ENCODE data around the gene LPAR6. TPM values are rescaled to one million over a fixed set of nuclear protein-coding genes. Genes with fewer than 3 reads are reported as not detected.
"Not testable (repeated sequence)": the region's sequence is repeated elsewhere in the genome, so short reads cannot be mapped to it uniquely, and the experiment has no call there.

LPAR6 gene
- total RNA-seq, 1 experiment from 2014 or later = not detected

DNA sequence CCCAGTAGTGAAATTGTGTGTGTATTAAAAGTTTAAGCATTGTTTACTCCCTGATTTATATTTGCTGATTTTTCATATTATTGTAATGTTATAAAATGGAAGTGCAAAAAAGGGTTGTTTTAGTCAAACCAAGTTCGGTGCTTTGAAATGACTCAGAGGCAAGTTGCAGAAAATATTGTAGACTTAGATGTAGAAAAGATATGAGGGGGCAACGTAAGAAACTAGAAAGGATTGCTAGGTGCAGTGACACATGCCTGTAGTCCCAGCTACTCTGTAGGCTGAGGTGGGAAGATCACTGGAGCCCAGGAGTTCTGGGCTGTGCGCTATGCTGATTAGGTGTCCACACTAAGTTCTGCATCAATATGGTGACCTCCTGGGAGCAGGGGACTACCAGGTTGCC lies 16.1 kb upstream of the LPAR6 start:
- Histone ChIP-seq H3K4me2 (ENCODE audit: low read depth, low read length, poor library complexity, severe bottlenecking) (no peak overlapping the region), H3K79me2 (ENCODE audit: low read length) (peaks cover 22% of the 10 kb centered on the region), H3K36me3 (ENCODE audit: insufficient read depth, low read length) (peaks cover 8% of the 10 kb centered on the region; the same call in 1 of the 2 replicates), H3K9ac (ENCODE audit: low read length) (no peak overlapping the region), H3K27ac (ENCODE audit: low read length) (no peak overlapping the region), H3K9me2 (replicated peaks; ENCODE audit: insufficient read depth, low read length) (no peaks in the 10 kb centered on the region), H3K4me3 (ENCODE audit: low read length) (no peak overlapping the region), H3K4me1 (ENCODE audit: low read length) (peaks cover 21% of the 10 kb centered on the region), H3K9me3 (ENCODE audit: low read length) (no peaks in the 10 kb centered on the region), H4K20me1 (ENCODE audit: insufficient read depth, low read depth, low read length) (no peaks in the 10 kb centered on the region), H3K27me3 (ENCODE audit: low read length) (no peaks in the 10 kb centered on the region), H2AFZ (ENCODE audit: low read length) (no peak overlapping the region)
- DNase-seq = no peak

GRCh38 chr13:48426755-48427298 lies 13.9 kb upstream of the LPAR6 start:
- H4K20me1 ChIP-seq (ENCODE audit: insufficient read depth, low read depth, low read length); H3K4me2 ChIP-seq (ENCODE audit: low read depth, low read length, poor library complexity, severe bottlenecking); H3K27me3 ChIP-seq (ENCODE audit: low read length); H3K9ac ChIP-seq (ENCODE audit: low read length); H3K9me3 ChIP-seq (ENCODE audit: low read length); H2AFZ ChIP-seq (ENCODE audit: low read length); H3K9me2 ChIP-seq (replicated peaks; ENCODE audit: insufficient read depth, low read length); H3K4me3 ChIP-seq (ENCODE audit: low read length); DNase-seq; H3K27ac ChIP-seq (ENCODE audit: low read length); H3K36me3 ChIP-seq (ENCODE audit: insufficient read depth, low read length): not testable (repeated sequence)
- H3K4me1 ChIP-seq (ENCODE audit: low read length) = peaks cover 21% of the 10 kb centered on the region
- H3K79me2 ChIP-seq (ENCODE audit: low read length) = peaks cover 17% of the 10 kb centered on the region

DNA sequence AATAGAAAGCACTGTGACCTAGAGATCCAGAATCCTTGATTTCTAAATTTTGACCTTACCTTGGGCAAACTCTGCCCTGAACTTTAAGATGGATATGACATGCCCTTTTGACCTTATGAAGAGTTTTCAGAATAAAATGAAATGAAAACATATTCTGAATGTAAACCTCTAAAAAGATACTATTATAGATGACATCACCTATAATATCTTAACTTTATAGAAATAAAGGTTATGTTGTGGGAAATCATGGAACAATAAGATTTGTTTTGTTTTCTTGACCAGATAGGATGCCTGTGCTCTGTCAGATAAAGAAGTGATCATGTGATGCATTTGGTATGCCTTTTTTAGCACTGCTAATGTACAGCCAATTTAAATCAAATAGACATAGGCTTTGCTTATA lies 13.1 kb upstream of the LPAR6 start:
- Histone ChIP-seq H3K27me3 (ENCODE audit: low read length) (no peaks in the 10 kb centered on the region), H3K9me2 (replicated peaks; ENCODE audit: insufficient read depth, low read length) (no peaks in the 10 kb centered on the region), H3K4me3 (ENCODE audit: low read length) (no peak overlapping the region), H3K9ac (ENCODE audit: low read length) (no peak overlapping the region), H3K9me3 (ENCODE audit: low read length) (no peaks in the 10 kb centered on the region), H3K36me3 (ENCODE audit: insufficient read depth, low read length) (peaks cover 8% of the 10 kb centered on the region; the same call in 1 of the 2 replicates), H3K4me2 (ENCODE audit: low read depth, low read length, poor library complexity, severe bottlenecking) (no peak overlapping the region), H3K27ac (ENCODE audit: low read length) (no peak overlapping the region), H3K4me1 (ENCODE audit: low read length) (peaks cover 21% of the 10 kb centered on the region), H4K20me1 (ENCODE audit: insufficient read depth, low read depth, low read length) (no peaks in the 10 kb centered on the region), H2AFZ (ENCODE audit: low read length) (no peak overlapping the region), H3K79me2 (ENCODE audit: low read length) (peaks cover 16% of the 10 kb centered on the region)
- no peak for DNase-seq

DNA sequence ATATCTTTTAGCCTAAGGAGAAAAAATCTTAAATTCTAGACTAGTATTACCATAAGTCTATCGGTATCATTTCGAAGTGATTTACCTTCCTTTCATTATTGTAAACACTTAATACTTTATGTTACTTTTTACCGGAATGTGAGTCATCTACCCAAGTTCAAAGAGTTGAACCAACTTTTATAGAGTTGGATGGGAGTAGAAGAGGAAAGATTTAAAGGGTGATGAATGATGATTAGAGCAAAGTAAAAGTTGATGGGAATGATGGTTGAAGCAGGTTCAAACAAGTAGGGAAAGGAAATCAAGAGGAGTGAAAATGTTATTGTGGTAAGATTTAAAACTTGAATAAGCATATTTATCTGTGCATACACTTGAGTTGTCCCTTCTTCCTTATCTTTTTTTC lies 11.3 kb upstream of the LPAR6 start:
- H2AFZ ChIP-seq (ENCODE audit: low read length) = no peak overlapping the region
- H3K9ac ChIP-seq (ENCODE audit: low read length) = no peak overlapping the region

DNA sequence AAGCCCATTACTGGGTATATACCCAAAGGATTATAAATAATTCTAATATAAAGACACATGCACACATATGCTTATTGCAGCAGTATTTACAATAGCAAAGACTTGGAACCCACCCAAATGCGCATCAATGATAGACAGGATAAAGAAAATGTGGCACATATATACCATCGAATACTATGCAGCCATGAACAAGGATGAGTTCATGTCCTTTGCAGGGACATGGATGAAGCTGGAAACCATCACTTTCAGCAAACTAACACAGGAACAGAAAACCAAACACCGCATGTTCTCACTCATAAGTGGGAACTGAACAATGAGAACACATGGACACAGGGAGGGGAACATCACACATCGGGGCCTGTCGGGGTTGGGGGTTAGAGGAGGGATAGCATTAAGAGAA lies 9.1 kb upstream of the LPAR6 start:
- not testable (repeated sequence) for H3K4me2 ChIP-seq (ENCODE audit: low read depth, low read length, poor library complexity, severe bottlenecking); H3K27me3 ChIP-seq (ENCODE audit: low read length); H3K4me3 ChIP-seq (ENCODE audit: low read length); H4K20me1 ChIP-seq (ENCODE audit: insufficient read depth, low read depth, low read length); H2AFZ ChIP-seq (ENCODE audit: low read length); H3K27ac ChIP-seq (ENCODE audit: low read length); H3K36me3 ChIP-seq (ENCODE audit: insufficient read depth, low read length); H3K4me1 ChIP-seq (ENCODE audit: low read length); DNase-seq; H3K9me2 ChIP-seq (replicated peaks; ENCODE audit: insufficient read depth, low read length); H3K9me3 ChIP-seq (ENCODE audit: low read length); H3K79me2 ChIP-seq (ENCODE audit: low read length); H3K9ac ChIP-seq (ENCODE audit: low read length)

More for the DNA sequence above, 11.3 kb upstream of the LPAR6 start:
- peaks cover 9% of the 10 kb centered on the region; the same call in 1 of the 2 replicates for H3K79me2 ChIP-seq (ENCODE audit: low read length)
- H3K9me2 ChIP-seq (replicated peaks; ENCODE audit: insufficient read depth, low read length) = no peaks in the 10 kb centered on the region
- peaks cover 8% of the 10 kb centered on the region; the same call in 1 of the 2 replicates for H3K36me3 ChIP-seq (ENCODE audit: insufficient read depth, low read length)
- H3K27me3 ChIP-seq (ENCODE audit: low read length) = no peaks in the 10 kb centered on the region
- no peaks in the 10 kb centered on the region for H3K9me3 ChIP-seq (ENCODE audit: low read length)
- H3K4me3 ChIP-seq (ENCODE audit: low read length) = no peak overlapping the region
- no peak overlapping the region for H3K27ac ChIP-seq (ENCODE audit: low read length)
- no peak overlapping the region for H3K4me2 ChIP-seq (ENCODE audit: low read depth, low read length, poor library complexity, severe bottlenecking)
- no peaks in the 10 kb centered on the region for H4K20me1 ChIP-seq (ENCODE audit: insufficient read depth, low read depth, low read length)
- DNase-seq = no peak
- peaks cover 10% of the 10 kb centered on the region for H3K4me1 ChIP-seq (ENCODE audit: low read length)

- Histone ChIP-seq H4K20me1 (ENCODE audit: insufficient read depth, low read depth, low read length) (no peaks in the 10 kb centered on the region), H3K79me2 (ENCODE audit: low read length) (no peaks in the 10 kb centered on the region; the same call in 1 of the 2 replicates), H3K4me2 (ENCODE audit: low read depth, low read length, poor library complexity, severe bottlenecking) (no peak overlapping the region), H3K36me3 (ENCODE audit: insufficient read depth, low read length) (peaks cover 19% of the 10 kb centered on the region), H3K9me2 (replicated peaks; ENCODE audit: insufficient read depth, low read length) (no peaks in the 10 kb centered on the region), H3K4me1 (ENCODE audit: low read length) (no peaks in the 10 kb centered on the region), H3K27ac (ENCODE audit: low read length) (no peak overlapping the region), H3K9ac (ENCODE audit: low read length) (no peak overlapping the region), H3K9me3 (ENCODE audit: low read length) (no peaks in the 10 kb centered on the region), H3K4me3 (ENCODE audit: low read length) (no peak overlapping the region), H3K27me3 (ENCODE audit: low read length) (no peaks in the 10 kb centered on the region), H2AFZ (ENCODE audit: low read length) (no peak overlapping the region)
- no peak for DNase-seq
Observed at GRCh38 chr13:48415516-48415915, 2.6 kb upstream of the LPAR6 start.

- Histone ChIP-seq H3K9me2 (replicated peaks; ENCODE audit: insufficient read depth, low read length) (no peaks in the 10 kb centered on the region), H3K9me3 (ENCODE audit: low read length) (no peaks in the 10 kb centered on the region), H3K4me1 (ENCODE audit: low read length) (no peaks in the 10 kb centered on the region), H2AFZ (ENCODE audit: low read length) (no peak overlapping the region), H3K36me3 (ENCODE audit: insufficient read depth, low read length) (peaks cover 19% of the 10 kb centered on the region), H3K4me2 (ENCODE audit: low read depth, low read length, poor library complexity, severe bottlenecking) (no peak overlapping the region), H3K79me2 (ENCODE audit: low read length) (no peaks in the 10 kb centered on the region; the same call in 1 of the 2 replicates), H4K20me1 (ENCODE audit: insufficient read depth, low read depth, low read length) (no peaks in the 10 kb centered on the region), H3K27me3 (ENCODE audit: low read length) (no peaks in the 10 kb centered on the region), H3K9ac (ENCODE audit: low read length) (no peak overlapping the region), H3K27ac (ENCODE audit: low read length) (no peak overlapping the region), H3K4me3 (ENCODE audit: low read length) (no peak overlapping the region)
- DNase-seq = no peak
Observed at GRCh38 chr13:48414501-48414900, 1.6 kb upstream of the LPAR6 start.

- Histone ChIP-seq H3K4me2 (ENCODE audit: low read depth, low read length, poor library complexity, severe bottlenecking) (no peak overlapping the region), H3K27ac (ENCODE audit: low read length) (no peak overlapping the region), H3K79me2 (ENCODE audit: low read length) (peaks cover 8% of the 10 kb centered on the region), H3K27me3 (ENCODE audit: low read length) (no peaks in the 10 kb centered on the region), H2AFZ (ENCODE audit: low read length) (no peak overlapping the region), H4K20me1 (ENCODE audit: insufficient read depth, low read depth, low read length) (no peaks in the 10 kb centered on the region), H3K9me3 (ENCODE audit: low read length) (no peaks in the 10 kb centered on the region), H3K36me3 (ENCODE audit: insufficient read depth, low read length) (peaks cover 22% of the 10 kb centered on the region), H3K4me1 (ENCODE audit: low read length) (no peaks in the 10 kb centered on the region), H3K9ac (ENCODE audit: low read length) (no peak overlapping the region), H3K4me3 (ENCODE audit: low read length) (no peak overlapping the region), H3K9me2 (replicated peaks; ENCODE audit: insufficient read depth, low read length) (no peaks in the 10 kb centered on the region)
- DNase-seq = no peak
Observed at GRCh38 chr13:48411841-48412531, 927 bp downstream of the LPAR6 start.

All from Karpas-422 (cell line).